ENCODE measurements around the gene MARCHF9. TPM values are rescaled to one million over a fixed set of nuclear protein-coding genes. Genes with fewer than 3 reads are reported as not detected.
A peak's percentile ranks its signal among the peaks of the same experiment; 100 is the strongest.

MARCHF9 gene
- total RNA-seq, 2 donors from 2014 or later, result 12.2 to 13.1 TPM

DNA sequence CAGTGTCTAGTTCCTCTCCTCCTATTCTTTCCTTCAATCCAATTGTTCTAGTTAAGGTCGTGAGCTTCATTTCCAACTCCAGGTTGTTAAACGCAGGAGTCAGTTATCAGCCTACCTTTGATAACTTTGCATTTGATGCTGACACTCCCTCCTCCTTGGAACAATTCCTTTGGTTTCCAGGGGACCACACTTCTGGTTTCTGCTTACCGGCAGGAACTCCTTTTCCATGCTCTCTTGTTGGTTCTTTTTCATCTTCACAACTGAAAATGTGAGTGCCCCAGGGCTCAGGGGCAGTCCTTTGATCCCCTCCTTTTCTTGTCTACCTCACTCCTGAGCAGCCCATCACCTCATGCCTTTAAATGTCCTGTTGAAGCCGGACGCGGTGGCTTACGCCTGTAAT lies 22.5 kb downstream of the MARCHF9 start:
- intact Hi-C loops (cut with DNase I, micrococcal nuclease), result no loop called here
- ATAC-seq, result no peak
- DNase-seq, result no peak

DNA sequence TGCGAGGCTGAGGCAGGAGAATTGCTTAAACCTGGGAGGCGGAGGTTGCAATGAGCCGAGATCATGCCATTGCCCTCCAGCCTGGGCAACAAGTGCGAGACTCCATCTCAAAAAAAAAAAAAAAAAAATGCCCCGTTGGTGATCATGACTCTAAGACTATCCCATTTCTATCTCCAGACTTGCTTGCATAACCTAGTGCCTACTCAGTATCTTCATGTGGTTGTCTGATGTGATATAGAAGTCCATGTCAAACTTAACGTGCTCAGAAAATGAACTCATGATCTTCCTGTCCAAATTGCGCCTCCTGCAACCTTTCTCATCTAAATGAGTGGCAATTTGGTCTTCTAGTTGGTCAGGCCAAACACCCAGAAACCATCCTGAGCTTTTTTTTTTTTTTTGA lies 23.0 kb downstream of the MARCHF9 start:
- no peak for ATAC-seq
- no peak for DNase-seq
- intact Hi-C loops (cut with DNase I, micrococcal nuclease), result no loop called here

GRCh38 chr12:57779736-57780135 lies 24.8 kb downstream of the MARCHF9 start:
- DNase-seq (no peak), ATAC-seq (no peak)
- intact Hi-C loops (cut with DNase I, micrococcal nuclease), result no loop called here

- no peak for ATAC-seq
- intact Hi-C loops (cut with DNase I, micrococcal nuclease), result no loop called here
- DNase-seq, result no peak
Measured at GRCh38 chr12:57780284-57780897, 25.5 kb downstream of the MARCHF9 start.

DNA sequence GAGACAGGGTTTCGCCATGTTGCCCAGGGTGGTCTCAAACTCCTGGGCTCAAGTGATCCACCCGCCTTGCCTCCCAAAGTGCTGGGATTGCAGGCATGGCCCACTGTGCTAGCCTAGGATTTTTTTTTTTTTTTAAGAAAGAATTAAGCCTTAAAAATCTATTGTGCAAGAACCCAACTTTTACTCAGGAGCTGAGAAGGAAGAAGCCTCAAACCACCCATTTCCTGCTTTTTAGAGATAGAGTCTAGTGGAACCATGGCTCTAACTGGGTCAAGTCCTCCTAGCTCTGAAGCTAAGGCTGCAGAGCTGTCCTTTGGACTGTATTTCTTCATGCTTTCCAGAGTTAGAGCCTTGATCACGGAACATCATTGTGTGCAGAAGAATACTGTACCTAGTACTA lies 26.3 kb downstream of the MARCHF9 start:
- DNase-seq, result no peak
- no peak for ATAC-seq
- intact Hi-C loops (cut with DNase I, micrococcal nuclease), result no loop called here

DNA sequence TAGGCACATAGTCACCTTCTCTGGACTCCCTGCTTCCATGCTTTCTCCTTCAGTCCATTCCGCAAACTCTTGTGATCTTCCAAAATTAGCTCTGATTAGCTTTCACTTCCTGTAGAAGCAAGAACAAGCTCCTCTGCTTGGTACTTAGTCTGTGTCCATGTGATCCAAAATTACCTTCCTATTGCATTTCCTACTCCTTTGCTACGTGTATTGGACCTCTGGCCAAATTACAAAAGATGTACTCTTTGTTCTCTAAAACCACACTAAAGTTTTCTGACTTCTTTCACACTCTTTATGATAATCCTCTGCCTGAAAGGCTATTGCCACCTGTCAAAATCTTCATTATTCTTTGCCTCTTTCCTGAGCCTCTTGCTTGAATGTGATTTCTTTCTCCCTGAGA lies 26.9 kb downstream of the MARCHF9 start:
- intact Hi-C loops (cut with DNase I, micrococcal nuclease), result no loop called here
- ATAC-seq (no peak), DNase-seq (no peak)

- intact Hi-C loops (cut with DNase I, micrococcal nuclease), result no loop called here
- ATAC-seq (no peak), DNase-seq (no peak)
Measured at GRCh38 chr12:57782243-57782607, 27.3 kb downstream of the MARCHF9 start.

GRCh38 chr12:57782608-57783465 lies 27.9 kb downstream of the MARCHF9 start, which contains the start of gene TSFM:
TSFM (plus strand) TSS chr12:57782787; CDS start chr12:57782802, 15 bp downstream.
- DNase-seq (peak; percentile 94 to 99), ATAC-seq (peak; percentile 94)
- intact Hi-C loops (cut with DNase I, micrococcal nuclease), result no loop called here

- DNase-seq (no peak), ATAC-seq (no peak)
- intact Hi-C loops (cut with DNase I, micrococcal nuclease), result no loop called here
Measured at GRCh38 chr12:57783466-57783801, 28.5 kb downstream of the MARCHF9 start.

GRCh38 chr12:57783861-57784260 lies 29.0 kb downstream of the MARCHF9 start:
- intact Hi-C loops (cut with DNase I, micrococcal nuclease), result no loop called here
- DNase-seq, result no peak
- ATAC-seq, result no peak

GRCh38 chr12:57793920-57794319 lies 39.0 kb downstream of the MARCHF9 start:
- DNase-seq (no peak), ATAC-seq (no peak)
- intact Hi-C loops (cut with DNase I, micrococcal nuclease), result no loop called here

DNA sequence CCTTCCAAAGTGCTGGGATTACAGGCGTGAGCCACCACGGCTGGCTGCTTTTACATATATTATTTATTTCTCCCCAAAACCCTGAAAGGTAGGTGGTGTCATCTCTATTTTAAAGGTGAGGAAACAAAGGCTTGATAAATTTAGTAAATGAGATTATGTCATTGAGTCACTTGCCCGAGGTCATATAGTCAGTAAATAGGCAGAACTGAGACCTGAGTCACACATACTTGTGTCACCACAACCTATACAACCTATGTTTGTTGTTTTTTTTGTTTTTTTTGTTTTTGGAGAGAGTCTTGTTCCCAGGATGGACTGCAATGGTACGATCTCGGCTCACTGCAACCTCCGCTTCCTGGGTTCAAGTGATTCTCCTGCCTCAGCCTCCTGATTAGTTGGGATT lies 40.5 kb downstream of the MARCHF9 start:
- ATAC-seq (no peak), DNase-seq (no peak)
- intact Hi-C loops (cut with DNase I, micrococcal nuclease), result no loop called here

GRCh38 chr12:57796996-57797395 lies 42.1 kb downstream of the MARCHF9 start:
- DNase-seq (no peak), ATAC-seq (no peak)
- intact Hi-C loops (cut with DNase I, micrococcal nuclease), result no loop called here

- intact Hi-C loops (cut with DNase I, micrococcal nuclease), result no loop called here
- peak; percentile 16 for ATAC-seq
Measured at GRCh38 chr12:57797933-57798332, 43.0 kb downstream of the MARCHF9 start.

DNA sequence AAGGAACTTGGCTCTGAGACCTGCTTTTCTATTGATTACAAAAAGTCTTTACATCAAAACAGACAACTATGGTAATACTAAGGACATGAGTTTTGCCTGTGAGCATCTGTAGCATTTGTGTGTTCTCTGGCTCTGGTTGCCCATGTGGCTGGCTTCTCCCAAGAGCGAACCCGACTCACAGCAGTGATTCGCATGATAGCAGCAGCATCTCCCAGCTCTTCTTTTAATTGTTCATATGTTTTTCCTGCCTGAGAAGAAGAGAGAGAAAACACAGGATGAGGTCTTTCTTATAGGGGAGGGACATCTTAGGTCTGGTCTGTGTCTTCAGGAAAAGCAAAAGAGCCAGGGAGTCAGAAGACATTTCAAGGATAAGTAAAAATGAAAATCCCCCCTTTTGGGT lies 46.1 kb downstream of the MARCHF9 start:
- ATAC-seq (no peak), DNase-seq (no peak)
- intact Hi-C loops (cut with DNase I, micrococcal nuclease), result no loop called here

More at GRCh38 chr12:57797933-57798332, 43.0 kb downstream of the MARCHF9 start:
- no peak for DNase-seq

DNA sequence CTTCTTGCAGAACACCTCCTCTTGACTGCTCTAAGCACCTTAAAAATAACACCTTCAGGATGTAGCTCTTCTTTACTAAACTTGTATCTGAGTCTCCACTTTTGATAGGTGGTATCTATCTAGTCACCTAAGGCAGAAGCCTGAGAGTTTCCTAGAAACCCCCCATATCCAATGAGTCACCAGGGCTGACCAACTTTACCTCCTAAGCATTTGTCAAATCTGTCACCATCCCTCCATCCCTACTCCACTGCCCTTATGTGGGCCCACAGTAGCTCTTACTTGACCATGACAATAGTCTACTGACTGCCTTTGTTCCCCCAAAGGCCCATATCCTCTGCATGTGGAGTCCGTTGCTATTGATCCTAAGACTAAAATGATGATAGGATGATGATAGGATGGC lies 47.7 kb downstream of the MARCHF9 start:
- no peak for DNase-seq
- ATAC-seq, result no peak
- intact Hi-C loops (cut with DNase I, micrococcal nuclease), result no loop called here

GRCh38 chr12:57803319-57803893 lies 48.5 kb downstream of the MARCHF9 start:
- intact Hi-C loops (cut with DNase I, micrococcal nuclease), result no loop called here

DNA sequence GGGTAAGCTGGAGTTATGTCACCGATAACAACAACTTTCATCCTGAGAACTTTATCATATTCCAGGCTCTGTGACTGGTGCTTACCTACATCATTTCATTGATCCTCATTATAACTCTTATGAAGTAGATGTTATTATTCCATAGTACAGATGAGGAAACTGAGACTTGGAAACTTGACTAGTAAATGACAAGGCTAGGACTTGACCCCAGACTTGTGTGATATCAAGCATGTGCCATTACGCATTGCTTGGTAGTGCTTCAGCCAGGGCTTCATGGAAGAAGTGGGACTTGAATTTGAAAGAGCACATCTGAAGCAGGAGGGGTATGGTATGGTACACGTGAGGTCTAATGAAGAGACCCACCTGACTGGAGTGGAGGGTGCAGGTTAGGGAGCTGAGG lies 51.8 kb downstream of the MARCHF9 start:
- intact Hi-C loops (cut with DNase I, micrococcal nuclease), result no loop called here
- ATAC-seq (no peak), DNase-seq (no peak)

More at GRCh38 chr12:57803319-57803893, 48.5 kb downstream of the MARCHF9 start:
- ATAC-seq (peak; percentile 85), DNase-seq (peak; percentile 28 to 43)

- DNase-seq, result no peak
- intact Hi-C loops (cut with DNase I, micrococcal nuclease), result no loop called here
- ATAC-seq, result no peak
Measured at GRCh38 chr12:57807285-57807684, 52.4 kb downstream of the MARCHF9 start.

GRCh38 chr12:57808351-57808750 lies 53.4 kb downstream of the MARCHF9 start:
- no peak for DNase-seq
- intact Hi-C loops (cut with DNase I, micrococcal nuclease), result no loop called here
- no peak for ATAC-seq

All from left colon (tissue), 2 donors.